ENCODE results near the gene ATG16L2.
"Not testable (repeated sequence)": the region's sequence is repeated elsewhere in the genome, so short reads cannot be mapped to it uniquely, and the experiment has no call there.

The ATG16L2 gene

DNA sequence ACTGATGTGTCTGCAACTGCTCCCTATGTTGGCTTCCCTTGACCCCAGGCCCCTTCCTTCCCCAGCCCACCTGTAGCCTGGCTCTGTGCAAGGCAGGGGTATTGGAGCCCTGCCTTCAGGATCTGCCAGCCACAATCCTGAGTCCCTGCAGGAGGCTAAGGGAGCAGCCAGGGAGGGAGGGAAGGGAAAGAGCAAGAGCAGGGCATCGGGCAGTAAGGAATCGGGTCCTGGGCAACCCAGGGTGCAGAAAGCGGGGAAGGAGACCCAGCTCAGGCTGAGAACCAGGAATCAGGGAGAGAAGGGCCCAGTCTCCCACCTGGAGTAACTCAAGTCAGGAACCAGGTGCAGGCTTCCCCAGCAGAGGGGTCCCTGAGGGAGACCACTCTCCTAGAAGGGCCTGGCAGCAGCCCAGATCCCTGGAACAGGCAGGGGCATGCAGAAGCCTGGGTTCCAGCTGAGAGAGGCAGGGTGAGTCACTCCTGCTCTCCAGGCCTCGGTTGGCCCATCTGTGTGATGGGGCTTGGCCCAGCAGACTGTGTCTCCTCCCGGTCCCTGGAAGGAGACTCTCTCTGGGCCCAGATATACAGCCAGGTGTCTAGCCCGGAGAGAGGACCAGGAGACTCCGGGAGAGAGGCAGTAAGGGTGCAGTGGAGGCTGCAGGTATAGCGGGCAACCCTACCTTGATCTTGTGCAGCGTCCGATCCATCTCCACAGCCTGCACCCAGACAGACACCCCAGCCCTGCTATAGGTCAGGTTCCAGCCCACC is 33.7 kb upstream of the ATG16L2 start:
- no peak for DNase-seq (ENCODE audit: low read depth)

DNA sequence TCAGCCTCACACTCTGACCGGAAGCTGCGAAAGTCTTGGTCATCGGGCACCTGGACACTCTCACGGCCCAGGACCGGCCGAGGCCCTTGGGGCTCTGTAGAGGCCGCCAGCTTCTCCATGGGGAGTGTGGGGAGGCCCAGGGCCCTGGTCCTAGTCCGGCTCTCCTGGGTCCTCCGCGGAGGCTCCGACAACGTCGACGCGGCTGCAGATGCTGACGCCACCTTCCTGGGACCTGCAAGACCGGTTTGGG is 33.2 kb upstream of the ATG16L2 start:
- no peak for DNase-seq (ENCODE audit: low read depth)

DNA sequence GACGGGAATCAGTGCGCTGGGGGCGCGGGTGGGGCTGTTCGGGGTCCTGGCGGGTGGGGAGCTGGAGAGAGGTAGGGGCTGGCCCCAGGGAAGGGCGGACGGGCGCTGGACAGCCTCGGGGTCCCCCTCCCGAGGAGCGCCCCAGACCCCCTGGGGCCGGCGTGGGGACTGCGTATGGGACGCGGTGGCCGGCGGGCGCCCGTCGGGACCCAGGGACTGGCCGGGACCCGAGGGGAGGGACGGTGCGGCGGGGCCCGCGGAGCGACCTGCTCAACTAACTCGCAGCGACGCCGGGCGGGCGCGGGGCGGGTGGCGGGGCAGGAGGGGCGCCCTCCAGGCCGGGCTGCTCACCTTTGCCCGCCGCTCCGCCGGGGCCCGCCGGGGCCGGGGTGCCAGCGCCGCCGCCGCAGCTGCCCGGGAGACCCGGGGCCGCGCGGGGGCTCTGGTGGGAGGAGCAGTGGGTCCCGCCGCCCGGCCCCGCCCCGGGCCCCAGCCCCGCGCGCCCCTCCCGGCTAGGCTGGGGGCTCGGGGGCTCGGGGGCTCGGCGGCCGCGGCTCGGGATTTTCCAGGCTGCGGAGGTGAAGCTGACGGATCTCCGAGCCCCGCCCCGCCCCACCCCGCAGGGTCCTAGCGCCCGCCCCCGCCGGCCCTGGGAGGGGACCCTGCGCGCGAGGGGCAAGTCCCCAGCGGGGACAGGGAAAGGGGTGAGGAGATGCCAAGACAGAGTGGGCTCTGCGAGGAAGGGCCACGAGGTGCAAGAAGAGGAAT is 32.7 kb upstream of the ATG16L2 start:
- DNase-seq (ENCODE audit: low read depth) = peak; percentile 48

DNA sequence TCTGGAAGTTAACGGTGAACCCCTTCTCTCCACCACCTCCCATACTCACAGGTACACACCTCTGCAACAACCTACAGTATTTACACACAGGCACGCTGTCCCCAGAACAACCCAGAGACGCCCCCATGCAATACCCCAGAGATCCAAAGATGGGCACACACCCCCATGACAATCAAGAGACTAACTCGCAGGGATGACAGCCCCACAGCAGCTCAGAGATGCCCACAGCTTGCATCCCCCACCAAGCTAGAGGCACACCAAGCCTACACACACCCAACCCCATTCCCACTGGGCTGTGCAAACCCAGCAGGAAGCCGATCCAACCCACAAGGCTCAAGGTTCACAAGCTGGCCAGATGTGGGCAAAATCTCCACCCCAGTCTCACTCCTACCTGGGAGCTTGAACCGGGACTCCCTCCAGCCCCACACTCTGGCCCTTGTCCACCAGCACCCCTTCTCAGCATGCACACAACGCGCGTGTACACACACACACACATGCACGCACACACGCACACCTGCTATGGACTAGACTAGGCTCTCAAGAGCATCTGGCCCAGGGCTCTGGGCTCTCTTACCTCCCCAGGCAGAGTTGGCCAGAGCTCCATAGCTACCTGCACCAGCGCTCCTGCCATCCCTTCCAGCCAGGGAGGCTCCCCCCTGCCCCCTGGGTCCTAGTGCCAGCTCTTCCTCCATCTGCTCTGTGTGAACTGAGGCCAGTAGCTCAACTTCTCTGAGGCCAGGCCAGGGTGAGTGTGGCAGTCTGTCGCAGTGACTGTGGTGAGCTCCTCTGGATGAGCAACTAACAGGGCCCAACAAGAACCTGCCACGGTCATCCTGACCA is 31.9 kb upstream of the ATG16L2 start:
- DNase-seq (ENCODE audit: low read depth) = no peak

DNA sequence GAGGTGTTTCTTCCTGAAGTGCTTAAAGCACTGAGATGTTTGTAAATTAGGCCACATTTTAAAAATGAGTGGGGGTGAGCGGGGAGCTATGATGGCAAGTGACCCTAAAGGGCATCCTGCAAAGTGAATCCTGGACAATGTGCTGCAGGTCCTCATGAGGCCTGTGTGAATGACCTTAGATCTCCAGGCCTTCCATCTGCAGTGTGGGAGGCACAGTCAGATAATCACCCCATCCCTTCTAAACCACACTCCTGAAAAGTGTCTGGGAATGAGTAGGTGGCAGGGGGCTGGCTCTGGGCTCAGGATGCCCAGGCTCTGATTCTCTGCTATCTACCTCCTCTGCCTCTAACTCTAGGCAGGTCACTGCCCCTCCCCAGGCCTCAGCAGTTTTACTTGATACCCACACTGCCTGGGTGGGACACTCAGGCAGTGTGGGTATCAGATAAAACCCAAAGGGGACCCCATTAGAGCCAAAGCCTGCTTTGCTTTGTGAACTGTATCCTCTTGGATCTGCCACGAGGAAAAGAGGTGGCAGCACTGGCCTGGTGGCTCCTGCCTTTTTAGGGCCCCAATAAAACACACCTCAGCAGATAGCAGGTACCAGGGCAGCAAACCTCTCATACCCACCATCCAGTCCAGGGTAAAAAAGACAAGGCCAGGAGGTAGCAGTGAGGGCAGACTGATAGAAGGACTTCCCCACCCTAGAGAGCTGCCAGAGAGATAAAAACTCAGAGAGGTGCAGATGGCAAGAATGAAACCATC is 30.9 kb upstream of the ATG16L2 start:
- no peak for DNase-seq (ENCODE audit: low read depth)

DNA sequence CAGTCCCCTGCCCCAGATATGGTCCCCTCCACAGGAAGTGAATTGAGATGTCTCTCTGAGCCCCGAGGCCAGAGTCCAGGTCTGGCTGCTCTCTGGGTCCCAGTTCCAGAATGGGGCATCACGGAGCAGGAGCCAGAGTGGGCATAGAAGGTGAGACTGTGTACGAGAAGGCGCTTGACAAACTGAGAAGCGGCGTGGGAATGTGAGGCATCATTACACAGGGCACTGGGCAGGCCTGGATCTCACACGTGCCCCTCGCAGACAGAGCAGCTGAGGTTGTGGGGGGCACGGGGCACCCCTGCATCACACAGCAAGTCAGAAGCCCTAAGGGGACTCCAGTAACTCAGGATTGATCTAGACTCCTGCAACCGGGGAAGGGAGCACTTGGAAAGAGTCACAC is 29.5 kb upstream of the ATG16L2 start:
- no peak for DNase-seq (ENCODE audit: low read depth)

- no peak for DNase-seq (ENCODE audit: low read depth)
Observed at GRCh38 chr11:72786305-72787215, 27.7 kb upstream of the ATG16L2 start.

DNA sequence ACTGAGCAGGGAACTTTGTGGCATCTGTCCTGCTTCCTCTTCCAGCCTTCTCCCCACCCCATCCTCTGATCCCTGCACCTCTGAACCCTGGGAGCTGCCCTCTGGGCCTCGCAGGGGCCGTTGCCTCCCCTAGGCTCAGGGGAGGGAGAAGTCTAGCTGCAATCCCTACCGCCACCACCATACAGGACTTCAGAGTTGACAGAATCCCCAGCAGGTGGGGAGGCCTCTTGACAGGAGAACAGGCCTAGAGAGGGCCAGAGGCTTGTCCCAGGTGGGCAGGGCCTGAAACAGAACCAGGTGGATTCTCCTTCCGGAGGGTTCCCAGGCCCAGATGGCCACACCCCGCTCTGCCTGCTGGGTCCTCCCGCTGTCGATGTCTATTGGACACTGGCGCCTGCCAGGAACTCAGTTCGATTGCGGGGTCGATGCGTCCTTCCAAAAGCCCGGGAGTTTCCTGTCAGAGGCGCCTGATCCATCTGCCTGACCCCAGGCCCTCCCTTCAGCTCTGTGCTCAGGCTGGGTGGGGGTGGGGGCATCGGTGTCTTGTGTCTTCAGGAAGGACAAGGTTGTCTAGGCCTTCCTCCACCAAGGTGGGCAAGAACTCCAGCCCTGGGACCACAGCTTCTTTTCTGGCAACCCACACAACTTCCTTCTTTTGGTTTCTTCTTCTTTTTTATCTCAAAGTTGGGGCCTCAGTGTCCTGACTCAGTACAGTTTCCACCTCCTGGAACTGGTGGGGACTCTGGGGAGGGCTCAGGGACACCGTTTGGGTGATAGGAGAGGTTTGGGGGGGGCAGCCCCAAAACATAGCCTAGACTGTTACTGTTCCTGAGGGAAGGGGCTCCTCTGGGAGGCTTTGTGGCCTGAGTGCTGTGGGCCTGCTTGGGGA is 26.8 kb upstream of the ATG16L2 start:
- DNase-seq (ENCODE audit: low read depth) = no peak

DNA sequence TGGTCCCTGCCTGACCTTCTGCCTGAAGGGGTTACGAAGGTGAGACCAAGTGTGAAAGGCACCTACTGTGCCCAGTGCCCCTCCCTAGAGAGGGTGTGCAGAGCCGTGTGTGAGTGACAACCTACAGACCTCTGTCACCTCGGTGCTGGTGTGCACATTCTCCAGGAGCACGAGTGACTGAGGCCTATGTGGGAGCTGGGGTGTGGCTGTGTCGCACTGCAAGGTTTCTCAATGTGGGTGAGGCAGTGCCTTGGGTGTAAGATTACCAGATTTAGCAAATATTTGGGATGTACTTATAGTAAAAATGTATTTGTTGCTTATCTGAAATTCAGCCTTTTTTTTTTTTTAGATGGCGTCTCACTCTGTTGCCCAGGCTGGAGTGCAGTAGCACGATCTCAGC is 26.0 kb upstream of the ATG16L2 start:
- DNase-seq (ENCODE audit: low read depth) = no peak

- DNase-seq (ENCODE audit: low read depth) = no peak
Observed at GRCh38 chr11:72789493-72790131, 24.6 kb upstream of the ATG16L2 start.

DNA sequence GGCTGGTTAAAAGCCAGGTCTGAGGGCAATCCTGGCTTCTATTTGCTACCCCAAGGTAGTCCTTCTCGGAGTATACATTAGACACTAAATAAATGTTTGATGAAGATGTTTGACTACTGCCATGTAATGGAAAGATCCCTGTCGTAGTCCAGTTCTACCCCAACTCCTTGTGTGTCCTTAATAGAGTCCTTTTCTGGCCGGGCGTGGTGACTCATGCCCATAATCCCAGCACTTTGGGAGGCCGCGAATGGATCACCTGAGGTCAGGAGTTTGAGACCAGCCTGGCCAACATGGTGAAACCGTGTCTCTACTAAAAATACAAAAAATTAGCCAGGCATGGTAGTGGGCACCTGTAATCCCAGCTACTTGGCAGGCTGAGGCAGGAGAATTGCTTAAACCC is 23.0 kb upstream of the ATG16L2 start:
- not testable (repeated sequence) for DNase-seq (ENCODE audit: low read depth)

DNA sequence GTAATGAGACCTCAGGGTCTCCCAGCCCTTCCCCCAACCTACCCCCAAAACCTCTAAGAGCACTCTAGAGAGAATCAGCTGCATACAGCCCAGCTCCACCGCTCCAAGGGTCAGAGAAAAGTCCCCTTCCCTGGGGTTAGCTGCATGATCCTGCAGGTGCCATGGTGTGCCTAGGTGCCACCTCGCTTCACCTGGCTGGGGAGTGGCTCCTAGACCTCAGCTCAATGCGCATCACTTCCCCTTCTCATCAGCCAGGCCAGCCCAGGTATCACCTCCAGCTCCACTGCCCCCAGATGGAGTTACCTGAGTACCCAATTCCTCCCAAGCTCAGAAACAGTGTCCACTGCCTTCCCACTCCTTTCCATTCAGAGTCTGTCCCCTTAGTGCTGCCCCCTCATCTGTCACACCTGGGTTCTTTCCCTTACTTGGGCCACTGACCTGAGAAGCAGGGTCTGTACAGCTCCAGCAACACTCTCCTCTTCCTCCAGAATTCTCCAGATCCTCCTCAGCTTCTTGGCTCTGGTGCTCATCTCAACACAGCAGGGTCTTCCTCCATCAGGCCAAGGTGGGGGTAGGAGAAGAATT is 21.7 kb upstream of the ATG16L2 start:
- DNase-seq (ENCODE audit: low read depth) = no peak

- no peak for DNase-seq (ENCODE audit: low read depth)
Observed at GRCh38 chr11:72793076-72793424, 21.2 kb upstream of the ATG16L2 start.

DNA sequence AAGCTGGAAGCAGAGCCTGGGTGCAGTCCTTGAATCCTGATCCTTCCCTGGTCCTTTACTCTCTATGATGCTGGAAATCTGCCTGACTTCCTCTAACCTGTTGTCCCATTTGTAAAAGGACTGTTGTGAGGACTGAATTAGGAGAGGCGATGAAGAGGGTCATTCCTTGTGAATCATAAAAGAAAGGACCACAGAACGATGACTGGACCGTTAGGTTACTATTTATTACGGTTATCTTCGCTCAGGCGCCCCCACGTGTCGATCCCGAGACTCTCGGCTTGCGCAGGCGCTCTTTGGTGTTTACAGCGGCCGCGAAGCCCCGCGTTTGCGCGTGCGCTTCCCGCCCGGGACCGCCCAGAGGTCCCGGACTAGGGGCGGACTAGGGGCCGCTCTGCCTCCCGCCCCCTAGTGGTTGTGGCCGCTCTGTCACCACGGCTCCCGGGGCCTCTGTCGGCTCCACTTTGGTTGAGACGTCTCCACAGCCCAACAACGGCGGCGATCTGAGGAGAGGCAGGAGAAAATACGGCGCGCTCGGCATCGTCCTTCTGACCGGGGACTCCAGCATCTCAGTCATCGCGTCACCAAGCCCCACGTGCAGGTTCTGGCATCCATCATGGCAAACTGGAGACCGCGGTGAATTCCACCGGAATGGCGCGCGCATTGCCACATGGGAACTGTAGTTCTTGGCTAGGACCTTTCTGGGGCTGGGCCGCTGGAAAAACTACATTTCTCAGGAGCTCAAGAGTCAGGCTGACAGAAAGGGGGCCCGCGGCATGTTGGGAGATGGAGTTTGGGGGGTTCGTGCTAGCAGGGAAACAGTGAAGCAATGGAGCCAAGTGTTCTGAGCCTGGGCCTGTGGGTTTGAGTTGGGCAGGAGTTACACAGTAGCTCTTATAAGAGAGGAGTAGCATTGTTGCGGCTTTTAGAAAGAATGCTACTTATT is 20.5 kb upstream of the ATG16L2 start, which contains the start of gene STARD10:
TSS of gene STARD10 (minus strand) at position 623 of the 943 bp plus-strand sequence. CDS start 12,866 bp downstream, outside the sequence.
- peak; percentile 90 for DNase-seq (ENCODE audit: low read depth)

DNA sequence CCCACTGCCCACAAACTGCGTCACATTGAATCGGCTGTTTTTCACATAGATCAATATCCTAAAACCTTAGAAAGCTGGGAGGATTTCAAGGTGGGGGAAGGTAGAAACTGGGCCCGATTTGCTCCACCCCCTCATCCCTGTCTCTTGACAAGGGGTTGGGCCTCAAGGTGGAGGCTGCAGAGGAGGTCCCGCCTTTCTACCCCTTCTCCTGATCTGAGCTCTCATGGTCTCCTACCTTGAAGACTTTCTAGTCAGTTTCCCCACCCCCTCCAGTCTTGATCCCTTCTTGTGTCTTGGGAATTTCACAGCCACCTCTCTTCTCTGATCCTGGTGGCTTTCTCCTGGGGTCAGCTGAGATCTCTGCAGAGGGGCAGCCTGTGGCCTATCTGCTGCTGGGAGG is 15.8 kb upstream of the ATG16L2 start:
- DNase-seq (ENCODE audit: low read depth) = no peak

GRCh38 chr11:72799441-72799840 is 14.8 kb upstream of the ATG16L2 start:
- DNase-seq (ENCODE audit: low read depth) = no peak

- DNase-seq (ENCODE audit: low read depth) = no peak
Observed at GRCh38 chr11:72802822-72803221, 11.4 kb upstream of the ATG16L2 start.

- DNase-seq (ENCODE audit: low read depth) = no peak
Observed at GRCh38 chr11:72805216-72805615, 9.0 kb upstream of the ATG16L2 start.

Measured in stimulated activated CD8-positive, alpha-beta memory T cell treated with anti-CD3 and anti-CD28 coated beads, Interleukin-12 subunit alpha, Interleukin-12 subunit beta, amount 100 ng/mL, for 4 hours (primary cell).